H1 (cell line): Measurements from ENCODE around the gene SLC35F6. TPM values are rescaled to one million over a fixed set of nuclear protein-coding genes. Genes with fewer than 3 reads are reported as not detected.

Source experiments
- CTCF ChIA-PET: fragments of 300-600 bp; sonication (Branson Sonifier 250); formaldehyde crosslinking; loops from one replicate; lab custom pipeline; 2021; ENCODE audit not compliant: partially characterized antibody; lab: Charles Lee
- POLR2A ChIA-PET: fragments of 300-600 bp; sonication (Branson Sonifier 250); formaldehyde crosslinking; loops from one replicate; lab custom pipeline; 2021; ENCODE audit warnings: inconsistent platforms; ENCODE audit not compliant: partially characterized antibody; lab: Charles Lee
- DNase-seq, 2 experiments: peaks; one replicate each; pipeline versions ENCODE4 v3.0.0 to v3.0.0-alpha.2; 2010 to 2022; ENCODE audit warnings: low spot score in 2 of 2, low read depth in 1 of 2, mixed read lengths in 1 of 2
- FAIRE-seq: peaks from 2 replicates; lab custom pipeline; 2011; peaks lifted over from hg19 to GRCh38; lab: Jason Lieb, UNC
- H2AFZ ChIP-seq: 2 replicates; pipeline ENCODE4 v1.8.1; 2012; ENCODE audit warnings: low read length, inconsistent platforms
- H2AK5ac ChIP-seq: 2 replicates; pipeline ENCODE4 v1.6.1; 2013; ENCODE audit warnings: low read depth, low read length
- H2BK120ac ChIP-seq: replicated peaks from 2 replicates; pipeline ENCODE3; 2013; ENCODE audit warnings: low read depth, low read length, inconsistent platforms
- H2BK12ac ChIP-seq: 2 replicates; pipeline ENCODE4 v1.6.1; 2013; ENCODE audit warnings: low read depth, low read length
- H2BK15ac ChIP-seq: 2 replicates; pipeline ENCODE4 v1.6.1; 2013; ENCODE audit warnings: low read length
- H2BK20ac ChIP-seq: 2 replicates; pipeline ENCODE4 v1.6.1; 2013; ENCODE audit warnings: low read length
- H2BK5ac ChIP-seq: 2 replicates; pipeline ENCODE4 v1.6.1; 2013; ENCODE audit warnings: low read depth, low read length
- H3K14ac ChIP-seq: 2 replicates; pipeline ENCODE4 v1.6.1; 2013; ENCODE audit warnings: inconsistent platforms; ENCODE audit not compliant: insufficient read length
- H3K18ac ChIP-seq: 2 replicates; pipeline ENCODE4 v1.6.1; 2013; ENCODE audit warnings: low read length; ENCODE audit errors: extremely low read depth
- H3K23ac ChIP-seq: 2 replicates; pipeline ENCODE4 v1.6.1; 2013; ENCODE audit warnings: inconsistent platforms; ENCODE audit not compliant: insufficient read length
- H3K23me2 ChIP-seq: 2 replicates; pipeline ENCODE4 v1.6.1; 2013; ENCODE audit warnings: low read depth, low read length
- H3K27ac ChIP-seq: 2 replicates; pipeline ENCODE4 v1.6.1; 2011; ENCODE audit warnings: low read depth, low read length, inconsistent platforms
- H3K27me3 ChIP-seq, 4 experiments: replicated peaks in 1 of 4; 1 replicate in 1 of 4; 2 replicates in 3 of 4; pipeline versions ENCODE4 v1.6.1 to v1.8.1; 2011 to 2013; ENCODE audit warnings: low read length in 3 of 4, mild to moderate bottlenecking in 3 of 4, inconsistent platforms in 2 of 4, mixed read lengths in 2 of 4, moderate library complexity in 1 of 4; ENCODE audit not compliant: control insufficient read depth in 3 of 4, insufficient read depth in 3 of 4; ENCODE audit errors: extremely low read depth in 1 of 4
- H3K36me3 ChIP-seq, 4 experiments: 2 replicates each; pipeline versions ENCODE4 v1.6.1 to v1.8.1; 2011 to 2013; ENCODE audit warnings: mild to moderate bottlenecking in 4 of 4, low read length in 3 of 4, moderate library complexity in 2 of 4, control low read depth in 1 of 4, inconsistent platforms in 1 of 4; ENCODE audit not compliant: insufficient read depth in 4 of 4, control insufficient read depth in 2 of 4
- H3K4ac ChIP-seq: replicated peaks from 2 replicates; pipeline ENCODE3; 2013; ENCODE audit warnings: low read length, low read depth, mixed read lengths, inconsistent platforms; ENCODE audit not compliant: insufficient read length
- H3K4me1 ChIP-seq, 4 experiments: replicated peaks in 1 of 4; 1 replicate in 1 of 4; 2 replicates in 3 of 4; pipeline versions ENCODE4 v1.6.1 to v1.8.1; 2011 to 2013; ENCODE audit warnings: low read length in 3 of 4, inconsistent platforms in 2 of 4, mixed read lengths in 1 of 4; ENCODE audit not compliant: insufficient read depth in 4 of 4, control insufficient read depth in 3 of 4
- H3K4me2 ChIP-seq, 2 experiments: 2 replicates each; pipeline versions ENCODE4 v1.6.1 to v1.8.1; 2011 to 2013; ENCODE audit warnings: low read depth in 2 of 2, low read length in 2 of 2, control low read depth in 1 of 2, inconsistent platforms in 1 of 2, mild to moderate bottlenecking in 1 of 2; ENCODE audit not compliant: insufficient read depth in 1 of 2
- H3K4me3 ChIP-seq, 4 experiments: fragments of 200-600, 300-600 bp in 1 of 4; sonication (generic), shearing (Covaris generic), sonication (Bioruptor Twin) in 1 of 4; 2 replicates each; pipeline versions ENCODE4 v1.5.1 to v1.8.1; 2011 to 2016; ENCODE audit warnings: low read length in 4 of 4, low read depth in 3 of 4, control low read depth in 2 of 4, inconsistent platforms in 2 of 4, mild to moderate bottlenecking in 2 of 4, mixed read lengths in 1 of 4, moderate library complexity in 1 of 4; ENCODE audit not compliant: insufficient read depth in 2 of 4; ENCODE audit errors: extremely low read depth in 1 of 4
- H3K56ac ChIP-seq: replicated peaks from 2 replicates; pipeline ENCODE3; 2013; ENCODE audit warnings: low read depth, mild to moderate bottlenecking, mixed read lengths, low read length, inconsistent platforms; ENCODE audit not compliant: insufficient read length
- H3K79me1 ChIP-seq: 2 replicates; pipeline ENCODE4 v1.6.1; 2013; ENCODE audit warnings: low read depth, low read length, control low read depth
- H3K79me2 ChIP-seq, 2 experiments: 2 replicates each; pipeline versions ENCODE4 v1.6.1 to v1.8.1; 2012 to 2013; ENCODE audit warnings: low read length in 2 of 2, mild to moderate bottlenecking in 2 of 2, inconsistent platforms in 1 of 2; ENCODE audit not compliant: insufficient read depth in 2 of 2, control insufficient read depth in 1 of 2
- H3K9ac ChIP-seq, 4 experiments: replicated peaks in 1 of 4; 1 replicate in 1 of 4; 2 replicates in 3 of 4; pipeline versions ENCODE4 v1.6.1 to v1.8.1; 2011 to 2013; ENCODE audit warnings: low read depth in 3 of 4, low read length in 3 of 4, control low read depth in 2 of 4, mild to moderate bottlenecking in 2 of 4, moderate library complexity in 2 of 4, inconsistent platforms in 1 of 4; ENCODE audit errors: extremely low read depth in 1 of 4
- H3K9me3 ChIP-seq, 2 experiments: 2 replicates each; pipeline versions ENCODE4 v1.6.1 to v1.8.1; 2012 to 2013; ENCODE audit warnings: mild to moderate bottlenecking in 2 of 2, moderate library complexity in 2 of 2, control low read depth in 1 of 2, inconsistent platforms in 1 of 2, low read depth in 1 of 2, low read length in 1 of 2, mixed read lengths in 1 of 2; ENCODE audit not compliant: insufficient read depth in 2 of 2
- H4K20me1 ChIP-seq, 2 experiments: replicated peaks in 1 of 2; 2 replicates each; pipeline versions ENCODE3 to v1.8.1; 2011 to 2013; ENCODE audit warnings: inconsistent platforms in 2 of 2, low read length in 2 of 2, mild to moderate bottlenecking in 1 of 2; ENCODE audit not compliant: insufficient read depth in 2 of 2, control insufficient read depth in 1 of 2
- H4K5ac ChIP-seq: 2 replicates; pipeline ENCODE4 v1.6.1; 2013; ENCODE audit warnings: low read length, low read depth, mixed read lengths, inconsistent platforms; ENCODE audit not compliant: insufficient read length
- H4K8ac ChIP-seq: 2 replicates; pipeline ENCODE4 v1.8.0; 2013; ENCODE audit warnings: mild to moderate bottlenecking, moderate library complexity, low read length, inconsistent platforms; ENCODE audit not compliant: insufficient read depth; ENCODE audit errors: extremely low read depth
- H4K91ac ChIP-seq: replicated peaks from 2 replicates; pipeline ENCODE3; 2013; ENCODE audit warnings: low read length, mixed read lengths, inconsistent platforms; ENCODE audit not compliant: insufficient read length
- TBP ChIP-seq: IDR thresholded peaks from 2 replicates; pipeline ENCODE4 v1.6.1; 2011; ENCODE audit warnings: low read depth, low read length, improper control_type of control experiment
- WGBS, 2 experiments: shearing (Covaris generic) in 1 of 2; methylation state at CpG; one replicate each; pipeline versions ENCODE4 v1.1.6 to v1.1.7; 2013 to 2015; ENCODE audit warnings: low lambda C conversion rate in 2 of 2, mixed read lengths in 2 of 2, inconsistent platforms in 1 of 2, low coverage in 1 of 2, missing lambda C conversion rate in 1 of 2; ENCODE audit not compliant: insufficient replicate concordance in 2 of 2, insufficient coverage in 1 of 2, insufficient read length in 1 of 2; ENCODE audit errors: extremely low coverage in 1 of 2, missing lambda C conversion rate in 1 of 2; 5-methylcytosine and 5-hydroxymethylcytosine counted together
- polyA plus RNA-seq, 7 experiments: library from polyadenylated mRNA; depleted of rRNA in 3 of 7; stranded (reverse) in 5 of 7; unstranded in 2 of 7; fragments of >200 nt in 5 of 7; fragments of 200-250 nt in 2 of 7; gene quantifications; 1 replicate in 5 of 7; 2 replicates in 1 of 7; 4 replicates in 1 of 7; pipeline versions ENCODE4 v1.2.1 to v1.2.3, GENCODE V29; 2011 to 2013; ENCODE audit warnings: missing spikeins in 2 of 7, mixed read lengths in 2 of 7
- total RNA-seq: library from RNA; stranded (reverse); fragmentation: NEBNext Ultra II Directional; extraction: Animal tissue kit (Norgen Biotek cat#: 25700); gene quantifications from 2 replicates; pipeline ENCODE4 v1.2.1, GENCODE V29; 2021

SLC35F6 gene
- total and polyA plus RNA-seq, 2 of the 8 experiments (the other 6 are each of a cell fraction or from before 2014, with no cell fraction given): 11.2 to 13.5 TPM

DNA sequence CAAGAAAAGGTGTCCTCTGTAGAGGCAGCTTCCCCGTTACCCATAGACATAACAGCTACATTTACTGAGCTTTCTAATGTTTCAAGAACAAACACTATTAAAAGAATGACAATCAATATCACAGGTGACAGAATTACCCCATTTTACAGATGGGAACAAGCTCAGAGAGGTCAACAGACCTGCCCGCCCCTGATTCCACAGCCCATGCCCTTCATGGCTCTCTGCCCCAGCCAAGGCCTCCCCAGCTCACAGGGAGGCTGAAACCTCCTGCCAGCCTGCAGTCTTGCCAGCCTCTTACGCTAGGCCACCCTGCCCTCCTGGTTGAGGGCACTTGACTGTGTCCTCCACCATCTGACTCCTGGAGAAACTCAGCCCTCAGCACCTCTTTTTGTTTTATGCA is 19.1 kb upstream of the SLC35F6 start:
- Histone ChIP-seq H3K56ac (no peak overlapping the region), H2BK5ac (no peak overlapping the region), H2BK20ac (no peak overlapping the region), H3K27ac (no peak overlapping the region), H3K36me3 (no peaks in the 10 kb centered on the region), H2AK5ac (no peak overlapping the region), H3K4me2 (no peak overlapping the region), H2BK120ac (no peak overlapping the region), H4K91ac (no peak overlapping the region), H4K8ac (no peak overlapping the region), H2BK12ac (0 out of 2 replicates have a peak overlapping the region, but pooled peaks have one; percentile 68), H3K9ac (no peak overlapping the region), H3K79me1 (no peaks in the 10 kb centered on the region), H3K23me2 (no peaks in the 10 kb centered on the region), H3K23ac (no peak overlapping the region), H2AFZ (no peak overlapping the region), H3K4me1 (no peaks in the 10 kb centered on the region; a peak in 2 of 7 replicates), H3K79me2 (no peaks in the 10 kb centered on the region), H4K20me1 (no peaks in the 10 kb centered on the region), H4K5ac (no peak overlapping the region), H3K27me3 (peaks cover 0 to 5% (median 0%) of the 10 kb centered on the region in 4 experiments; a peak in 2 of 7 replicates), H3K18ac (no peak overlapping the region), H2BK15ac (no peak overlapping the region), H3K4me3 (no peak overlapping the region), H3K9me3 (no peaks in the 10 kb centered on the region), H3K14ac (no peak overlapping the region), H3K4ac (no peak overlapping the region)
- FAIRE-seq: no peak
- no peak for DNase-seq
- POLR2A ChIA-PET: no interaction called here
- TF ChIP-seq TBP: no peak
- CTCF ChIA-PET: interaction anchor here (0.5 to 14.9 kb wide), 46 partner anchors 11 to 282 kb away, joined by 3 to 367 read pairs (median 5); partner anchors contain the start of gene SLC35F6
- WGBS, 2 experiments: 85% methylated on average over 3 of the region's 3 CpGs; no CpG with 5 or more reads in 1 of the 2 experiments
